ENCODE results near the gene PAX8. TPM values are rescaled to one million over a fixed set of nuclear protein-coding genes. Genes with fewer than 3 reads are reported as not detected.

Gene PAX8
- total RNA-seq, 1 experiment from 2014 or later: 0.15 TPM

GRCh38 chr2:113242327-113242726, 36.4 kb downstream of the PAX8 start:
- no peaks in the 10 kb centered on the region for H3K27me3 ChIP-seq (ENCODE audit: control insufficient read depth, insufficient read depth, low read length)
- TF ChIP-seq TCF7L2 (IDR thresholded peaks at IDR 0.05; ENCODE audit: low read depth, low read length) (no peak), CTCF (IDR thresholded peaks at IDR 0.05) (no peak), POLR2AphosphoS5 (IDR thresholded peaks at IDR 0.05; ENCODE audit: low read depth, low read length) (no peak), SIN3A (IDR thresholded peaks at IDR 0.05; ENCODE audit: borderline replicate concordance, insufficient read depth, low read depth, low read length) (no peak)
- TF ChIP-seq, protein P1, sequence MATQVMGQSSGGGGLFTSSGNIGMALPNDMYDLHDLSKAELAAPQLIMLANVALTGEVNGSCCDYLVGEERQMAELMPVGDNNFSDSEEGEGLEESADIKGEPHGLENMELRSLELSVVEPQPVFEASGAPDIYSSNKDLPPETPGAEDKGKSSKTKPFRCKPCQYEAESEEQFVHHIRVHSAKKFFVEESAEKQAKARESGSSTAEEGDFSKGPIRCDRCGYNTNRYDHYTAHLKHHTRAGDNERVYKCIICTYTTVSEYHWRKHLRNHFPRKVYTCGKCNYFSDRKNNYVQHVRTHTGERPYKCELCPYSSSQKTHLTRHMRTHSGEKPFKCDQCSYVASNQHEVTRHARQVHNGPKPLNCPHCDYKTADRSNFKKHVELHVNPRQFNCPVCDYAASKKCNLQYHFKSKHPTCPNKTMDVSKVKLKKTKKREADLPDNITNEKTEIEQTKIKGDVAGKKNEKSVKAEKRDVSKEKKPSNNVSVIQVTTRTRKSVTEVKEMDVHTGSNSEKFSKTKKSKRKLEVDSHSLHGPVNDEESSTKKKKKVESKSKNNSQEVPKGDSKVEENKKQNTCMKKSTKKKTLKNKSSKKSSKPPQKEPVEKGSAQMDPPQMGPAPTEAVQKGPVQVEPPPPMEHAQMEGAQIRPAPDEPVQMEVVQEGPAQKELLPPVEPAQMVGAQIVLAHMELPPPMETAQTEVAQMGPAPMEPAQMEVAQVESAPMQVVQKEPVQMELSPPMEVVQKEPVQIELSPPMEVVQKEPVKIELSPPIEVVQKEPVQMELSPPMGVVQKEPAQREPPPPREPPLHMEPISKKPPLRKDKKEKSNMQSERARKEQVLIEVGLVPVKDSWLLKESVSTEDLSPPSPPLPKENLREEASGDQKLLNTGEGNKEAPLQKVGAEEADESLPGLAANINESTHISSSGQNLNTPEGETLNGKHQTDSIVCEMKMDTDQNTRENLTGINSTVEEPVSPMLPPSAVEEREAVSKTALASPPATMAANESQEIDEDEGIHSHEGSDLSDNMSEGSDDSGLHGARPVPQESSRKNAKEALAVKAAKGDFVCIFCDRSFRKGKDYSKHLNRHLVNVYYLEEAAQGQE (IDR thresholded peaks at IDR 0.05; ENCODE audit: insufficient read depth in 1 of 2, low read depth in 2 of 2, low read length in 1 of 2): no peak
- ATAC-seq: no peak
- no peak for DNase-seq (ENCODE audit: low read depth, low spot score)
- no peaks in the 10 kb centered on the region for H3K9me3 ChIP-seq (ENCODE audit: control insufficient read depth, insufficient read depth, low read depth, low read length)
- H3K36me3 ChIP-seq (ENCODE audit: control insufficient read depth, insufficient read depth, low read length): no peaks in the 10 kb centered on the region
- in situ Hi-C loops (cut with HindIII; ENCODE audit: low pct_unique_long_range_greater_than_20kb, low sequenced_read_pairs) (no loop called here), intact Hi-C loops (cut with micrococcal nuclease; ENCODE audit: unreplicated experiment) (no loop called here)
- CTCF ChIA-PET: no interaction called here
- peak overlapping the region; percentile 87 for H3K27ac ChIP-seq (ENCODE audit: low read length)
- no peak overlapping the region for H3K4me3 ChIP-seq (ENCODE audit: low read depth in 2 of 2, low read length in 2 of 2)
- no TSS peak for BruUV-seq (replicated peaks)
- POLR2A ChIA-PET: no interaction called here
- H3K4me1 ChIP-seq (ENCODE audit: control insufficient read depth, insufficient read depth, low read length): peaks cover 21% of the 10 kb centered on the region

DNA sequence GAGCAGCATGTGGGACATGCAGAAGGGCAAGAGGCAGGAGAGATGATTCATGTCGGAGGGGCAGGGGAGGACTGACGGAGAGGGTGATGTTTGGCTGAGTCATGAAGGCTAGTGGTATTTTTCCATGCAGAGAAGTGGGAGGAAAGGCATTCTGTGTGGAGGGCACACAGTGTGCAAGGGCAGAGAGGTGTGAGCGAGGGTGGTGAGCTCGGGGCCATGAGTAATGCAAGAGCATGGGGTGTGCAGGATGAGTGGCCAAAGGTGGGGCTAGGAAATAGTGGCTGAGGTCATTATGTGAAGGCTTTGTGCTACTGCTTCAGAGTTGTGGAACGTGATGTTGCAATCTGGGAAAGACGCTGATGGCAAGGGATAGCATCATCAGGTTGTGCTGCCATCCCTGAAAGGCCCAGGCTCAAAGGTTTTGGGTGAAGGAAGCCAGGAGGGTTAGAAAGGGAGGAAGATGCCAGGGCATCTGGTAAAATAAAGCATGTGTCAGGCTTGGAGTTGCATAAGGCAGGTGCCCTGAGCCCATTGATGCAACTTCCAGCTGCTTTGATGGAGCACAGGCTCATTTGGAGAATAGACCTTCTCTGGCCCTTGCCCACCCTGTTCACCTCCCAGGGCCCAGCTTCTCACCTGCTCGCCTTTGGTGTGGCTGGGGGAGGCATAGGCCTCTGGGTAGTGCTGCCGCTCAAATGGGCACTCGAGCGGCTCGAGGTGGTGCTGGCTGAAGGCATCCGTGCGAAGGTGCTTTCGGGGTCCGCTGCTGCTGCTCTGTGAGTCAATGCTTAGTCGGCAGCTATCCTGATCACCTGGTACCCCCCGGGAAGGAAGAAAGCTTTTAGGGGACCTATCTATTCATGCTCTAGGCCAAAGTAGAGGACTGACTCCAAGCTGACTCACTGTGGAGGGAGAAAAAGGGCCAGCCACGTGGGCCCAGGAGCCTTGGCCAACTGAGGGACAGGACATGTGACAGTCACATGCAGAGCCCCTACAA, 37.5 kb downstream of the PAX8 start:
- no peak overlapping the region for H3K4me3 ChIP-seq (ENCODE audit: low read depth in 2 of 2, low read length in 2 of 2)
- H3K27ac ChIP-seq (ENCODE audit: low read length): peak overlapping the region; percentile 87
- peaks cover 21% of the 10 kb centered on the region for H3K4me1 ChIP-seq (ENCODE audit: control insufficient read depth, insufficient read depth, low read length)
- CTCF ChIA-PET: interaction anchor here (1.0 to 1.7 kb wide), 3 partner anchors 10 to 103 kb away, joined by 5 to 7 read pairs (median 6); no protein-coding TSS in a partner anchor
- intact Hi-C loops (cut with micrococcal nuclease; ENCODE audit: unreplicated experiment): no loop called here
- no TSS peak for BruUV-seq (replicated peaks)
- H3K36me3 ChIP-seq (ENCODE audit: control insufficient read depth, insufficient read depth, low read length): no peaks in the 10 kb centered on the region
- no peaks in the 10 kb centered on the region for H3K9me3 ChIP-seq (ENCODE audit: control insufficient read depth, insufficient read depth, low read depth, low read length)
- DNase-seq (ENCODE audit: low read depth, low spot score): peak; percentile 100
- in situ Hi-C loops (cut with HindIII; ENCODE audit: low pct_unique_long_range_greater_than_20kb, low sequenced_read_pairs): no loop called here
- POLR2A ChIA-PET: interaction anchor here (0.6 kb wide), 1 partner anchor 42 kb away, joined by 6 read pairs; no protein-coding TSS in a partner anchor
- H3K27me3 ChIP-seq (ENCODE audit: control insufficient read depth, insufficient read depth, low read length): no peaks in the 10 kb centered on the region
- ATAC-seq: peak; percentile 95
- no peak for TF ChIP-seq TCF7L2 (IDR thresholded peaks at IDR 0.05; ENCODE audit: low read depth, low read length)
- TF ChIP-seq, protein P1 (IDR thresholded peaks at IDR 0.05; ENCODE audit: insufficient read depth in 1 of 2, low read depth in 2 of 2, low read length in 1 of 2): no peak
- TF ChIP-seq POLR2AphosphoS5 (IDR thresholded peaks at IDR 0.05; ENCODE audit: low read depth, low read length): no peak
- no peak for TF ChIP-seq SIN3A (IDR thresholded peaks at IDR 0.05; ENCODE audit: borderline replicate concordance, insufficient read depth, low read depth, low read length)
- no peak for TF ChIP-seq CTCF (IDR thresholded peaks at IDR 0.05)

Data from Panc1 (cell line).